ENCODE results near the gene DENND5A. TPM values are rescaled to one million over a fixed set of nuclear protein-coding genes. Genes with fewer than 3 reads are reported as not detected.
"Not testable (repeated sequence)": the region's sequence is repeated elsewhere in the genome, so short reads cannot be mapped to it uniquely, and the experiment has no call there.

DENND5A gene
- total RNA-seq, 2 donors from 2014 or later: 75.8 to 96.7 TPM

DNA sequence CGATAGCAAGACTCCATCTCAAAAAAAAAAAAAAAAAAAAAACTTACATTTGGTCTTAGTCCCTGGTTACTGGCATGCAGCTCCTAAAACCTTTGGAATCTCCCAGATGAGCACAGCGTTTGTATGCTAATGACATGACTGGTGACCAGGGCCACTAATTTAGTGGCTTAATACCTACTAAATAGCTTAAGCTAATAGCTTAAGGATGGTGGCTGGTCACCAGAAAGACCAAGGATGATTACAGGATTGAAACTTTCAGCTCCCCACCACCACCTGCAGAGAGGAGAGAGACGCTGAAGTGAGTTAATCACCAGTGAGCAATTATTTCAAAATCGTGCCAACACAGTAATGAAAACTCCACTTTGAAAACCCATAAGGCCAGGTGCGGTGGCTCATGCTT is 37.1 kb downstream of the DENND5A start:
- Histone ChIP-seq H3K9me3 (no peaks in the 10 kb centered on the region), H3K27me3 (no peaks in the 10 kb centered on the region), H3K36me3 (no peaks in the 10 kb centered on the region), H3K4me3 (no peak overlapping the region), H3K4me1 (peaks cover 0 to 37% of the 10 kb centered on the region in 2 donors), H3K27ac (no peak overlapping the region)
- DNase-seq (ENCODE audit: low spot score): no peak
- TF ChIP-seq CTCF (IDR thresholded peaks at IDR 0.05): no peak

DNA sequence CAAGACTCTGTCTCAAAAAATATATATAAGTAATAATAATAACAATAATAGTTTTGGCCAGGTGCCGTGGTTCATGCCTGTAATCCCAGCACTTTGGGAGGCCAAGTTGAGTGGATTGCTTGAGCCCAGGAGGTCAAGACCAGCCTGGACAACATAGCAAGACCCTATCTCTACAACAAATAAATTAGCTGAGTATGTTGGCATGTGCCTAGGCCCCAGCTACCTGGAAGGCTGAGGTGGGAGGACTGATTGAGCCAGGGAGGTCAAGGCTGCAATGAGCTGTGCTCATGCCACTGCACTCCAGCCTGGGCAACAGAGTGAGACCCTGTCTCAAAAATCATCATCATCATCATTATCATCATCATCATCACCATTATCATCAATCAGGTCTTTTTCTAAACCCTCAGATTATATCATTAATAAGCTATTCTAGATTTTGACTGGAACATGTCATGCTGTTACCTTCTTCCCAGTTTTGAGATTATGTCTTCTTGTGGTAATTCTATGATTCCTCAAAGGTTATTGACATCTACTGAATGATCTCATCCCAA is 39.3 kb downstream of the DENND5A start:
- H3K36me3 ChIP-seq: no peaks in the 10 kb centered on the region
- peaks cover 0 to 21% of the 10 kb centered on the region in 2 donors for H3K4me1 ChIP-seq
- no peak for TF ChIP-seq CTCF (IDR thresholded peaks at IDR 0.05)
- no peak overlapping the region for H3K4me3 ChIP-seq
- no peak overlapping the region for H3K27ac ChIP-seq
- no peaks in the 10 kb centered on the region for H3K27me3 ChIP-seq
- no peak for DNase-seq (ENCODE audit: low spot score)
- no peaks in the 10 kb centered on the region for H3K9me3 ChIP-seq

DNA sequence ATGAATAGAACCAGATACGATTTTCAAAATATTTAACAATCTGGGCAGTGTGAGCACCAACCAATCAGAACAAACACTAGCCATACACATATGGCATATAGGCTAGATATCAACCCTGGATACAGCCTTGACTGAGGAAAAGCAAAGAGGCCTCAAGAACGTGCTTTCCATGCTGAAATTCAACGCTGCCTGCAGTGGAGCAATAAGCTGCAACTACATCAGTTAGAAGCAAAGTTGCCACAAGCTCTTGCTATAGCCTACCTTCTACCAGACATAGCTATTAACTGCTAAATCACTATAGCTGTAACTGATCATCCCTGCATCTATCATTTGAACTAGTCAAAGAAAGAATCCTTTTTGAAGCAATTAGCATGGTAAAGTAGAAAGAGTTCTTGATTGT is 42.5 kb downstream of the DENND5A start:
- H3K36me3 ChIP-seq: no peaks in the 10 kb centered on the region
- H3K27me3 ChIP-seq: no peaks in the 10 kb centered on the region
- H3K4me3 ChIP-seq: no peak overlapping the region
- H3K4me1 ChIP-seq: peaks cover 0 to 17% of the 10 kb centered on the region in 2 donors
- H3K9me3 ChIP-seq: no peaks in the 10 kb centered on the region
- DNase-seq (ENCODE audit: low spot score): no peak
- TF ChIP-seq CTCF (IDR thresholded peaks at IDR 0.05): no peak
- no peak overlapping the region for H3K27ac ChIP-seq

GRCh38 chr11:9220853-9221252 is 44.3 kb downstream of the DENND5A start:
- not testable (repeated sequence) for DNase-seq (ENCODE audit: low spot score); H3K36me3 ChIP-seq
- H3K4me1 ChIP-seq: peaks cover 0 to 18% of the 10 kb centered on the region in 2 donors

GRCh38 chr11:9219572-9219971 is 45.6 kb downstream of the DENND5A start:
- DNase-seq (ENCODE audit: low spot score): no peak
- Histone ChIP-seq H3K27me3 (no peaks in the 10 kb centered on the region), H3K36me3 (no peaks in the 10 kb centered on the region), H3K4me3 (no peak overlapping the region), H3K9me3 (no peaks in the 10 kb centered on the region), H3K27ac (peak overlapping the region; percentile 33 to 71), H3K4me1 (peaks cover 0 to 30% of the 10 kb centered on the region in 2 donors)
- no peak for TF ChIP-seq CTCF (IDR thresholded peaks at IDR 0.05)

More at GRCh38 chr11:9220853-9221252, 44.3 kb downstream of the DENND5A start:
- H3K9me3 ChIP-seq, H3K4me3 ChIP-seq, H3K27ac ChIP-seq, H3K27me3 ChIP-seq: not testable (repeated sequence)

GRCh38 chr11:9219115-9219514 is 46.0 kb downstream of the DENND5A start:
- Histone ChIP-seq H3K27ac (peak overlapping the region; percentile 33 to 71), H3K27me3 (no peaks in the 10 kb centered on the region), H3K36me3 (no peaks in the 10 kb centered on the region), H3K4me1 (peaks cover 0 to 35% of the 10 kb centered on the region in 2 donors), H3K9me3 (no peaks in the 10 kb centered on the region), H3K4me3 (no peak overlapping the region)
- no peak for DNase-seq (ENCODE audit: low spot score)
- TF ChIP-seq CTCF (IDR thresholded peaks at IDR 0.05): no peak

Measured in right atrium auricular region (tissue), 2 donors.